ENCODE measurements around the gene WDSUB1. TPM values are rescaled to one million over a fixed set of nuclear protein-coding genes. Genes with fewer than 3 reads are reported as not detected.

Gene WDSUB1, protein sequence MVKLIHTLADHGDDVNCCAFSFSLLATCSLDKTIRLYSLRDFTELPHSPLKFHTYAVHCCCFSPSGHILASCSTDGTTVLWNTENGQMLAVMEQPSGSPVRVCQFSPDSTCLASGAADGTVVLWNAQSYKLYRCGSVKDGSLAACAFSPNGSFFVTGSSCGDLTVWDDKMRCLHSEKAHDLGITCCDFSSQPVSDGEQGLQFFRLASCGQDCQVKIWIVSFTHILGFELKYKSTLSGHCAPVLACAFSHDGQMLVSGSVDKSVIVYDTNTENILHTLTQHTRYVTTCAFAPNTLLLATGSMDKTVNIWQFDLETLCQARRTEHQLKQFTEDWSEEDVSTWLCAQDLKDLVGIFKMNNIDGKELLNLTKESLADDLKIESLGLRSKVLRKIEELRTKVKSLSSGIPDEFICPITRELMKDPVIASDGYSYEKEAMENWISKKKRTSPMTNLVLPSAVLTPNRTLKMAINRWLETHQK
- total RNA-seq, result 6.8 and 9.1 TPM in 2 replicates

DNA sequence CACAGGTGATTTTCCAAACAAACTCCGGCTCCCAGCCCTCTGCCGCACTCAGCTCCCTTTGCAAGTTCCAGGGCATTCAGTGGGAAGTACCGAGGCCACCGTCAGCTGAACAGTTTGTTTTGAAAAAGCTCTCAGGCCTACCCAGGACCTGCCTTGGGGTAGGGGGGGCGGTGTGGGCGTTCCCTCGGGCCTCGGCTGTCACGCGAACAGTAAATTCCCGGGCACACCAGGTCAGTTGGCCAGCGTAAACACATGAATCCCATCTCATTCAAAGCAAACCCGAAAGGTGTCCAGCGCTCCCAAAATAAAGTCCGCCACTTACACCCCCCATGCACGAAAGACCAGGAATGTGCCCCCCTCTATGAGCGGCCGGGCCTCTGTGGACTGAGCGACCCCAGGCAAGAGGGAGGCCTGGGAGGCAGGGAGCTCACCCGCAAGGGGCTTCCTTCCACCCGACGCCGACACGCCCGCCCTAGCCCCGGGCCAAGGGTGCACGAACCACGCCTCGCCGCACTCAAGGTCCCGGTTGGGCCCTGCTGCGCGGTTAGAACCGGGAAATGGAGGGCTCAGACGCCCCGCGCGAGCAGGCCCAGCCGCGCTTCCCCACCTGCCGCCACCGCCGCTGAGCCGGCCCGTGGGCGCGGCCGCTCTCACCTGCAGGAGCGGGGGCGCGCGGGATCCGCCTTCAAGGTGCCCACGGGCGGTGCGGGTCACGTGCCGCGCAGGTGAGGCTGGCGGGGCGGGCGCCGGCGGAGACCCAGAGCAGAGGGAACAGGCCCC lies at the start of gene WDSUB1:
WDSUB1 (minus strand) TSS at position 775 of the 780 bp plus-strand sequence. CDS start 3,634 bp downstream, outside the sequence.

All from dermis lymphatic vessel endothelial cell (primary cell).